Muscle of leg (tissue), 11 donors: ENCODE data around the gene AKAP13. TPM values are rescaled to one million over a fixed set of nuclear protein-coding genes. Genes with fewer than 3 reads are reported as not detected.
"Not testable (repeated sequence)": the region's sequence is repeated elsewhere in the genome, so short reads cannot be mapped to it uniquely, and the experiment has no call there.

Source experiments
- DNase-seq: peaks from one replicate; pipeline ENCODE4 v3.0.0; 2013
- H3K27ac ChIP-seq: one replicate; pipeline ENCODE4 v1.5.1; 2013; ENCODE audit warnings: mild to moderate bottlenecking, low read length, control low read depth
- H3K27me3 ChIP-seq: one replicate; pipeline ENCODE4 v1.6.1; 2013; ENCODE audit warnings: low read length; ENCODE audit not compliant: control insufficient read depth, insufficient read depth
- H3K36me3 ChIP-seq: one replicate; pipeline ENCODE4 v1.6.1; 2013; ENCODE audit warnings: low read length; ENCODE audit not compliant: control insufficient read depth, insufficient read depth
- H3K4me1 ChIP-seq: one replicate; pipeline ENCODE4 v1.6.1; 2013; ENCODE audit warnings: low read length; ENCODE audit not compliant: control insufficient read depth, insufficient read depth
- H3K4me3 ChIP-seq: one replicate; pipeline ENCODE4 v1.5.1; 2013; ENCODE audit warnings: low read length, control low read depth
- H3K9me3 ChIP-seq: replicated peaks from 2 replicates; pipeline ENCODE4 v1.6.1; 2013; ENCODE audit warnings: low read depth, low read length; ENCODE audit not compliant: control insufficient read depth
- WGBS: methylation state at CpG from one replicate; pipeline ENCODE4 v1.1.5; 2013; ENCODE audit warnings: missing lambda C conversion rate; ENCODE audit not compliant: insufficient coverage; 5-methylcytosine and 5-hydroxymethylcytosine counted together
- polyA plus RNA-seq, 8 donors: library from polyadenylated mRNA; unstranded; fragments of 120-200 nt; gene quantifications; one replicate each; pipeline versions ENCODE4 v1.2.1 to v1.2.3, GENCODE V29; 2013; ENCODE audit warnings: inconsistent platforms in 1 of 8, low replicate concordance in 1 of 8; ENCODE audit not compliant: insufficient read length in 8 of 8, insufficient read depth in 1 of 8
- total RNA-seq: library from RNA; stranded (reverse); fragments of 120-200 nt; gene quantifications from one replicate; pipeline ENCODE4 v1.2.4, GENCODE V29; 2013

Gene AKAP13
- total and polyA plus RNA-seq, 9 donors = 65.2 to 90.9 (median 80.1) TPM

- peak overlapping the region; percentile 90 for H3K27ac ChIP-seq
- WGBS = no CpG with 5 or more reads among the region's 3 CpGs
- H3K27me3 ChIP-seq = no peaks in the 10 kb centered on the region
- H3K4me1 ChIP-seq = peaks cover 14% of the 10 kb centered on the region
- no peak overlapping the region for H3K4me3 ChIP-seq
- peak; percentile 98 for DNase-seq
- peaks cover 3% of the 10 kb centered on the region for H3K36me3 ChIP-seq
- no peaks in the 10 kb centered on the region for H3K9me3 ChIP-seq
Measured at GRCh38 chr15:85527895-85528294, 147.5 kb downstream of the AKAP13 start.

DNA sequence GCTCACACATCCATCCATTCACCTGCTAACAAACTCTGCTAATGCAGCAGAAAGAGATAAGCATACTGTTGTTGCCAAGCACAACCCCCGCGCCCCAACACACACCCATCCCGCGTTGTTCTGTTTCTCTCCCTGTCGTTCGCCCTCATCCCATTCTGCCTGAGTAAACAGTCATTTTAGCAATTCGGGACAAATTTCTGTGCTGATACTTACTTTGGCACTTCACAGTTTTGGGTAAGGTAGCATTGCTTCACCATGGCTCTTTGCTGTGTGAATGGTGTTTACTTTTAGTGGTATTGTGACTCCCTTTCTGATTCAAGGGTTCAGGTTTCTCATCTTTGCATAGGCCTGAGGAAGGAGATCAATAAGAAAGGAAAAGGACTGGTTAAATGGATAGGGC, 149.7 kb downstream of the AKAP13 start:
- WGBS = 71% methylated on average over 3 of the region's 7 CpGs
- Histone ChIP-seq H3K27ac (no peak overlapping the region), H3K4me1 (peaks cover 14% of the 10 kb centered on the region), H3K4me3 (no peak overlapping the region), H3K36me3 (peaks cover 11% of the 10 kb centered on the region), H3K9me3 (no peaks in the 10 kb centered on the region), H3K27me3 (no peaks in the 10 kb centered on the region)
- DNase-seq = no peak

DNA sequence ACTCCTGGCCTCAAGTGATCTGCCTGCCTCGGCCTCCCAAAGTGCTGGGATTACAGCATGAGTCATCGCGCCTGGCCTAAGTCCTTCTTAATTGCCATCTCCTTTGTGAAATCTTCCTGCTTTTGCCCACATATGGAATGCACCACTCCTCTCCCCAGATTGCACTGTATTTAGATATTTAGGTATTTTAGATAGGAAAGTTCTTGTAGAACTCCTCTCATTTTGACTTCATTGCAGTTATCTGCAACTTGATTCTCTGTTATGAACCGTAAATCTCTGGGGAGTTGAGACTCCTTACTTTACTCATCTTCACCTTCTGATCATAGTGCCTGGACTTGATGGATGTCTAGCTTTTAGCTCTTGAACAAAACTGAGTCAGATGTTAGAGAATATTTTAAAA, 150.7 kb downstream of the AKAP13 start:
- no peak for DNase-seq
- Histone ChIP-seq H3K27ac (no peak overlapping the region), H3K4me1 (peaks cover 14% of the 10 kb centered on the region), H3K9me3 (no peaks in the 10 kb centered on the region), H3K4me3 (no peak overlapping the region), H3K36me3 (peaks cover 13% of the 10 kb centered on the region), H3K27me3 (no peaks in the 10 kb centered on the region)
- 91% methylated on average over 1 of the region's 4 CpGs for WGBS

DNA sequence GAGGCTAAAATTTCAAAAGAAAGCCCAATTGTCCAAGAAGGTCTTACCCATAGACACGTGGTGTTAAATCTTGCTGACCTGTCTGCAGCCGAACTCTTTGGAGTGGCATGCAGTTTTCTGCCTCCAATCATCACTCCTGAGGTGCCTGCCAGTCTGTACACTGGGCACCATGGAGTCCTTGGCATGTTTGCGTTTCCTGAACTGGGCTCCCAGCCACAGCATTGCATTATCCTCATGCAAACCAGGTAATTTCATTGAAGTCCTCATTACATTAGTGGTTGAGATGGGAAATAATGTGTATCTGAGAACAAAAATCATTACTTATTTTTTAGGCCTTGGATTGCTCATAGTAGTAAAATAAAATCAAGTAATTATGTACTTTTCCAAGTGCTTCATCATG, 152.3 kb downstream of the AKAP13 start:
- Histone ChIP-seq H3K4me3 (no peak overlapping the region), H3K9me3 (no peaks in the 10 kb centered on the region), H3K36me3 (peaks cover 13% of the 10 kb centered on the region), H3K27me3 (no peaks in the 10 kb centered on the region), H3K27ac (no peak overlapping the region), H3K4me1 (peaks cover 8% of the 10 kb centered on the region)
- WGBS = 94% methylated on average over 2 of the region's 3 CpGs
- DNase-seq = no peak

DNA sequence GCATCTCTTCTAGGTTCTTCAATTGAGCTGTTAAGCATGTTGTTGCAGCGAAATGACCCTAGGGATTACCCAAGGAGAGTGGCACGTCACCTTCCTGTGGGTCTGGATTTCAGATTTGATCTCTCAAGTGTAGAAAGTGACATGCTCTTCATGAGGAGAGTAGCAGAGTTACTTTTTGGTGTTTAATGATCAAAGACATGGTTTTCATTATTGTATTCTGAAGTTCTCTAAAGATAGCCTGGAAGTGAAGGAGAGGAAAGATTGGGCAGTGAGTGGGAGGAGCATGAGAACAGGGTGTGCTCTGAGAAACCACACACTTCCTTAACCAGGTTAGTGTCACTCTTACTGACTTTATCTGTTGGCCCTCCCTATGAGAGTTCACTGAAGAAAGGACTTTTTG, 153.6 kb downstream of the AKAP13 start:
- Histone ChIP-seq H3K27ac (no peak overlapping the region), H3K27me3 (no peaks in the 10 kb centered on the region), H3K9me3 (no peaks in the 10 kb centered on the region), H3K4me3 (no peak overlapping the region), H3K4me1 (no peaks in the 10 kb centered on the region), H3K36me3 (peaks cover 13% of the 10 kb centered on the region)
- DNase-seq = no peak
- 93% methylated on average over 2 of the region's 2 CpGs for WGBS

DNA sequence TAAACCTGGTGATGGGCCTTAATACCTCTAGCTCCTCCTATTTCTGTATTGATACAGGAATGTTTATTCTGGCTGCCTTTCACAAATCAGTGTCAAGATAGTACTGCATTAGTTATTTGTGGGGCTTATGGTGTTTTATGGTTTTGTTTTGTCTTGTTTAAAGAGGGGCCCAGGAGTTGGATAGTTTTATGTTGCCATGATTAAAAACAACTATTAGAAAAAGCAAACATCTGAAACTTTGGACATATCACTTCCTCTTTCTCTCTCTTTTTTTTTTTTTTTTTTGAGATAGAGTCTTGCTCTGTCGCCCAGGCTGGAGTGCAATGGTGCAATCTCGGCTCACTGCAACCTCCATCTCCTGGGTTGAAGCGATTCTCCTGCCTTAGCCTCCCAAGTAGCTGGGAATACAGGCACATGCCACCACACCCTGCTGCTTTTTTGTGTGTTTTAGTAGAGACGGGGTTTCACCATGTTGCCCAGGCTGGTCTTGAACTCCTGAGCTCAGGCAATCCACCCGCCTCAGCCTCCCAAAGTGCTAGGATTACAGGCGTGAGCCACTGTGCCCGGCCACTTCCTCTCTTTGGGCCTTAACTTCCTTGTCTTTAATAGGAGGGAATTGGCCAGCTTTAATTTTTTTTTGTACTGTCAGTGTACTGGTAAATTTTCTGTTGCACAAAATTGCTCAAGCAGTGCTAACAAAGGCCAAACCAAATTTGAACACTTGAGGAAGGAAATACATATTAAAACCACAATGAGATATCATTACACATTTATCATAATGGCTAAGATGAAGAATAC, 155.3 kb downstream of the AKAP13 start:
- H3K27me3 ChIP-seq, H3K4me3 ChIP-seq, DNase-seq, H3K27ac ChIP-seq, H3K4me1 ChIP-seq, H3K9me3 ChIP-seq: not testable (repeated sequence)
- peaks cover 13% of the 10 kb centered on the region for H3K36me3 ChIP-seq
- WGBS = 100% methylated on average over 2 of the region's 7 CpGs

GRCh38 chr15:85536341-85536740, 155.9 kb downstream of the AKAP13 start:
- no peak overlapping the region for H3K4me3 ChIP-seq
- no CpG with 5 or more reads among the region's 4 CpGs for WGBS
- H3K9me3 ChIP-seq = no peaks in the 10 kb centered on the region
- no peaks in the 10 kb centered on the region for H3K27me3 ChIP-seq
- peaks cover 13% of the 10 kb centered on the region for H3K36me3 ChIP-seq
- H3K4me1 ChIP-seq = no peaks in the 10 kb centered on the region
- no peak for DNase-seq
- H3K27ac ChIP-seq = no peak overlapping the region

GRCh38 chr15:85539491-85539890, 159.1 kb downstream of the AKAP13 start:
- Histone ChIP-seq H3K4me3 (no peak overlapping the region), H3K27me3 (no peaks in the 10 kb centered on the region), H3K36me3 (peaks cover 10% of the 10 kb centered on the region), H3K9me3 (no peaks in the 10 kb centered on the region), H3K27ac (no peak overlapping the region), H3K4me1 (peaks cover 2% of the 10 kb centered on the region)
- DNase-seq = no peak

- WGBS = 100% methylated on average over 3 of the region's 6 CpGs
- Histone ChIP-seq H3K27me3 (no peaks in the 10 kb centered on the region), H3K4me1 (peaks cover 2% of the 10 kb centered on the region), H3K9me3 (no peaks in the 10 kb centered on the region), H3K4me3 (no peak overlapping the region), H3K27ac (no peak overlapping the region), H3K36me3 (peaks cover 7% of the 10 kb centered on the region)
- no peak for DNase-seq
Measured at GRCh38 chr15:85540085-85540797, 159.8 kb downstream of the AKAP13 start.

DNA sequence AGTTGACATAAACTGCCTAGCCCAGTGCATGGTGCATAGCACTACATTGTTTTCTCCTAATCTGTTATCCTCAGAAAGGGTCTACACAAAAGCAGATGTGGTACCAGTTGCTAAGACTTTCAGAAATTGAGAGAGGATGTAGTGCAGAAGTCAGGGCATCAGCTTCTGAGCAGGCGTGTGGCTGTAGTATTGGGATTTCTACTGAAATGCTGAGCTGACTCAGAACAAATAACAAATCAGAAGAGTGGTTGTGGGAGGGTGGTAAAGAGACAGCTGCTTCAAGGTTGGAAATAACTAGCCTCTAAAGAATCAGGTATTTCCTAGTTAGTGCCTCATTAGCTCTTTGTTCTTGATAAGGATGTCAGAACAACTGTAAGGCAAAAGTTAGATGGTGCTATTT, 161.3 kb downstream of the AKAP13 start:
- Histone ChIP-seq H3K36me3 (peaks cover 7% of the 10 kb centered on the region), H3K9me3 (no peaks in the 10 kb centered on the region), H3K27me3 (no peaks in the 10 kb centered on the region), H3K4me3 (no peak overlapping the region), H3K27ac (no peak overlapping the region), H3K4me1 (peaks cover 2% of the 10 kb centered on the region)
- WGBS = 100% methylated on average over 1 of the region's 1 CpG
- DNase-seq = no peak
